GM19455 (cell line): ENCODE results near the gene SCNN1A.

ENCODE experiments used
- ATAC-seq: cut with Tn5 transposase; IDR thresholded peaks from one replicate; pipeline ENCODE4 v1.9.1; 2021; ENCODE audit not compliant: unreplicated experiment

Gene SCNN1A

DNA sequence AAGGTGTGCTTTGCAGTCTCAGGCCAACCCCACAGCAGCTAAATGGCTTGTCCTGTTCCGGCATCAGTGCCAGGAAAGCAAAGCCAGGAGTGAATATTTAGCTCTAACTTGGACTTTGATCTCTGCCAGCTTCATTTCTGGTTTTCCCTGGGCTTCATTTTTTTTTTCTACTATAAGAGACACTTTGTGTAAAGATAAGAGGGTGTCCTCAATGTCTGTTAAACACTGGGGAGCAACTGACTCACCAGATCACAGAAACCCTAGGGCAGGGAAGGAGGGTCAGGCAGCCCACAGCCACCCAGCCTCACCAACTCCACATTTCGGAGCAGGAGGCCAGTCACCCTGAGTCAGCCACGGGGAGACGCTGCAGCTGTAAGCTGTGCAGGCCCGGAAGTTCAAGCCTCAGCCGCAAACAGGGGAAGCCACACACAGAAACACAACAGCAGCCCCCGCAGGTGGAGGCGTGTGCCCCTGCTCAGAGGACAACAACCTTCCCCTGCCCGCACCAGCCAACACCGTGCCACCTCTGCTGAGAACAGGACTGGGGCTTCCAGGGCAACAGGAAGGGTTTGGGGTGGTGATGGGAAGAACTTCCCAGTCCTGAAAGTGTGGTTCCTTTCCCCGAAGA, 39.8 kb downstream of the SCNN1A start:
- no peak for ATAC-seq

DNA sequence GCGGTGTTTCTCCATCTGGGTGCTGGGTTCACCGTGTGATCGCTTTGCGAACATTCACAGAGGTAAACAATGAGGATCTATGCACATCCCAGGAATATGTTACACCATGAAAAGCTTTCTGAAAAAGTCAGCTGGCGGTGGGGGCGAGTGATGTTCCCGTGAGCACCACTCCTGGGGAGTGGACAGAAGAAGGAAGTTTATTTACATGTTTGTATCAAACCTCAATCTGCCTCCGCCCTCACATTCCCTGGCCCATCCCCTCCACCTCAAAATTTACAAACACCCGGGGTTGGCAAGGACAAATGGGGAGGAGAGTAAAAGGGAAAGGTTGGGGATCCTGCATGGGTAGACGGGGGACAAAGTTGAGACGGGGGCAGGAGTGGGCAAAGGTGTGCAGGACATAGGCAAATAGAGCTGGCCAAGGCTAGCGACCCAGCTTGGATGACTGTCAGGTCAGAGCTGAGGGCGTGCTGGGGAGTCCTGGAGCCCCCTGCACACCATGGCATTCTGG, 40.4 kb downstream of the SCNN1A start:
- ATAC-seq: no peak

DNA sequence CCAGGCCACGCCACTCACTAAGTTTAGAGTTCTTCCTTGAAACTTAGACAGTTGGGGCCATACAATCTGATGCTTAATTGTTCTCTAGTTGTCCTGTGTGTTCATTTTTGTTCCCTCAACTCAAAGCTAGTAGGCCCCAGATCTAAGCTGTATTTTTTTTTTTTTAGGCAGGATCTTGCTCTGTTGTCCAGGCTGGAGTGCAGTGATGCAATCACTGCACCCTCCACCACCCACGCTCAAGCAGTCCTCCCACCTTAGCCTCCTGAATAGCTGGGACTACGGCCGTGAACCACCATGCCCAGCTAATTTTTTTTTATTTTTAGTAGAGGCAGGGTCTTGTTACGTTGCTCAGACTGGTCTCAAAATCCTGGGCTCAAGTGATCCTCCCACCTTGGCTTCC, 41.0 kb downstream of the SCNN1A start:
- no peak for ATAC-seq

DNA sequence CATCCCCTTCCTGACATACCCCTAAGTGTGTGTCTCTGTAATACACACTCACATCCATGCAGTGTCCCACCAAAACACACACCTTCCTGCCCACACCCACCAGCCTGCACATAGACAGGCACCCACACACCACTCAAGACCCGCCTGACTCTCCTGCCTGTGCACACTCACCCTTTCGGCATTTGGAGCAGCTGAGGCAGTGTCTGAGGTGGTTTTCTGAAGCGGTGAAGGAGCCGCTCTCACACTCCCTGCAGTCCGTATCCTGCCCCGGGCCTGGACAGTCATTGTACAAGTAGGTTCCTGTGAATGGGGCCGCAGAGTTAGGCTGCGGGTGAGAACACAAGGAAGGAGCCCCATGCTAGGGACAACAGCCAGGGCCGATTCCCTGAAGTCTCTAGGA, 41.8 kb downstream of the SCNN1A start:
- no peak for ATAC-seq

DNA sequence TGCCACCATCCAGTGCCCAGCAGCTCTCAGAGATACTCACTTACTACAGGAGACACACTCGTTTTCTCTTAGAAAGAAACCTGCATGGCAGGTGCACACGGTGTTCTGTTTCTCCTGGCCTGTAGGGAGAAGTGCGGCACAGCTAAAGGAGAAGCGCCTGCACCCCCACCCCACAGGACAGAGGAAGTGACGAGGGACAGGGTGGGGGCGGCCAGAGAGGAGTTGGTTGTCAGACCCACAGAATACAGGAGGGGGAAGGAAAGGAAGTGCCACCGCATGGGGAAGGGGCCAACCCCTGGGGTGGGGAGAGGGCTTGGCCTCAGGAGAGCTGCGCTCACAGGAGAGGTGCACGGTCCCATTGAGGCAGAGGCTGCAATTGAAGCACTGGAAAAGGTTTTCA, 42.3 kb downstream of the SCNN1A start:
- ATAC-seq: no peak

DNA sequence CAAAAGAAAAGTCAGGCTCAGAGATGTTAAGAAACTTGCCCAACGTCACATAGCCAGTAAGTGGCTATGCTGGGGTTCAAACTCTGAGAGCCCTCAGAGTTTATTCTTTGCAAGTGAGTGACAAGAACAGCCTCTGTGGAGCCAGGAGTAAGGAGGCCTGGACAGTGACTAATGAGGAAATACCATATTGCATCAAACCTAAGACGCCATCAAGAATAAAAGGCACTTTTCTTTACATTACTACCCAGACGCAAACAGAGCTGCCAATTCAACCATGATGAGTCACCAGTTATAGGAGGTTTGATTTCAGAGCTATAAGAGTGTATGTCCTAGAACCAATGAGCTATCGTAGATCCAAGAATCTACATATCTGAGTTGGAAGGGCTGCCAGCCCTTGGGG, 42.9 kb downstream of the SCNN1A start:
- no peak for ATAC-seq

DNA sequence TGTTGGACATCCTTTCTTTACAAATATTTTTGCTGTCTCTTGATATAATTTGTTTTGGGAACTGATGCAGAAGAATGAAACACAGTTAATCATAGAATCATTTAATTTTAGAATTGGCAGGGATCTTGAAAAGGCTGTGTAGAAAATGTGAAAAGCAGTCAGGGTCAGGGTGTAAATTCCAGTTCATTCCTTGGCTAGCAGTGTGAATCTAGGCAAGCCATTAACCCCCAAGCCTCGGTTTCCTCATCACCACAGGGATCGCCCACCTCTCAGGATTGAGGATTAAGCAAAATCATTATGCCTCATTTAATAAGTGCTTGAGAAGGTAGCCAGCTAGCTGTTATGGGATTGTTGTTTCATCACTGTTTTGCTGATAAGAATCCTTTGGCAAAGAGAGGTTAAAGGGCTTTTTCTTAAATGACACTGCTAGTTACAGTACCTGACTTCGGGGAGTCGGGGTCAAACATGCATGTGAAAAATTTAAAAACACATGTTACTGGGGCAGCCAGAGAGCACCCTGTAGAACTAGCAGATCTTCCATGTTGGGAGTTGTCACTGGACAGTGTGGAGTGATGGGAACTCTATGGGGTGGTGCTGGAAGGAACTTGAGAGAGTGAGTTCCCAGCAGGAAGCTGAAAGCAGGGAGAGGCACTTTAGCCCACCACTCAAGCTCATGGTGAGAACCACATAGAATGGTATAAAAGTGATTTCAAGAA, 44.2 kb downstream of the SCNN1A start:
- ATAC-seq: no peak

DNA sequence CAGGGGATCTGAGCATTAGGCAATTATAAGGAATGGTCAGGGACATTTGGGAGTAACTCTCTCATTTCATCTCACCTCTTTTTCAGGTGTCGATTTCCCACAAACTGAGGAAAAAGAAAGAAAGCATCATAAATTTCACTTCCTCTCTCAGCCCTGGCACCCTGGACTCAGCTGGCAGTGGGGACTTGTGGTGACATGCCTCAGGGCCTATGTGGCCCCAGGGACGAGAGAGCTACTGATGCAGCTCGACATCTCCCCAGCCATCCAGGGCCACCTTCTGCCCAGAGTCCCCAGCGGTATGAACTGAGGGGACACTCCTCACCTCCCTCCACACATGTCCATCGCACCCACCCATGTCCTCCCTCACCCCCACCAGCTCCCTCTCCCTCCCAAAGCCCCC, 45.2 kb downstream of the SCNN1A start:
- ATAC-seq: no peak

DNA sequence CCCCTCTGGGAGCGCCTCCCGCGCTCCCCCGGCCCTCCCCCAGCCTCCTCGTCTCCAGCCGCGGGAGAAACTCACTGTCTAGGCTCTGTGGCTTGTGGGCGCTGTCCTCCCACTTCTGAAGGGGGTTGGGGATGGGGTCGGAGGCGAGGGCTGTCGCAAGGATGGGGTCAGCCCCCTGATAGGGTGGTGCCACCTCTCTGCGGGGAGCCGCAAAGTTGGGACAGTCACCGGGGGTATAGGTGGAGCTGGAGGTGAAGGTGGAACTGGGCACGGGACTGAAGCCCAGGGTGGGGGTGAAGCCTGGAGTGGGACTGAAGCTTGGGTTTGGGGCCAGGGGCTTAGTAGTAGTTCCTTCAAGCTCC, 45.7 kb downstream of the SCNN1A start:
- ATAC-seq: no peak

DNA sequence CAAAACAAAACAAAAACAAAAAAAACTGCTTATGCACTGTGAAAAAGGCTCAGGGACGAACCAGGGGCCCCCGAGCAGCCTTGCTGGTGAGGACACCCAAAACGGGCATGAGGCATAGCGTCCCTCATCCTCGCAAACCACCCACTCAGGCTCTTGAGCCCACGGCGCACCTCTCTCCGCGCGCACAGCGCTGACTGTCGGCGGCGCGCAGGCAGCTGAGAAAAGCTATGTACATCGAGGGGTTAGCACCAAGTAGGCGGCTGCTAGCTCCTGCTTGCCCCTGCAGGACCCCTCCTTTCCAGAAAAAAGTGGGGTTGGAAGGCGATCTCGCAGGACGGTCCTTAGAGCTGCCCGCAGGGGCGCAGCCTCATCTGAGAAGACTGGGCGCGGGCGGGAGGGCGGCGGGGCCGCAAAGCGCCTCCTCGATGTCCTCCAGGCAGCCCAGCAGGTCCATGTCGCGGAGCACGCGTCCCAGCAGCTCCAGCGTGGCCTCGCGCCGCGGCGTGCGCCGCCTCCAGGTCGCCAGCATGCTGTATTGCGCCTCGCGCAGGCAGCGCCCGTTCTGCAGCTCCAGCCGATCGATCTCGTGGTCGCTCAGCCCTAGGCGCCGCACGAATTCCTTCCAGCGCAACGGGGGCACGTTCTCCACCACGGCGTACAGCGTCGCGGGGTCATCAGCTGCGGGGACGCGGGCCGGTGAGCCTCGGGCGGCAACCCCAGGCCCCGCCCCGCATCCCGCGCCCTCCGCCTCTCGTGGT, 46.2 kb downstream of the SCNN1A start:
- no peak for ATAC-seq

DNA sequence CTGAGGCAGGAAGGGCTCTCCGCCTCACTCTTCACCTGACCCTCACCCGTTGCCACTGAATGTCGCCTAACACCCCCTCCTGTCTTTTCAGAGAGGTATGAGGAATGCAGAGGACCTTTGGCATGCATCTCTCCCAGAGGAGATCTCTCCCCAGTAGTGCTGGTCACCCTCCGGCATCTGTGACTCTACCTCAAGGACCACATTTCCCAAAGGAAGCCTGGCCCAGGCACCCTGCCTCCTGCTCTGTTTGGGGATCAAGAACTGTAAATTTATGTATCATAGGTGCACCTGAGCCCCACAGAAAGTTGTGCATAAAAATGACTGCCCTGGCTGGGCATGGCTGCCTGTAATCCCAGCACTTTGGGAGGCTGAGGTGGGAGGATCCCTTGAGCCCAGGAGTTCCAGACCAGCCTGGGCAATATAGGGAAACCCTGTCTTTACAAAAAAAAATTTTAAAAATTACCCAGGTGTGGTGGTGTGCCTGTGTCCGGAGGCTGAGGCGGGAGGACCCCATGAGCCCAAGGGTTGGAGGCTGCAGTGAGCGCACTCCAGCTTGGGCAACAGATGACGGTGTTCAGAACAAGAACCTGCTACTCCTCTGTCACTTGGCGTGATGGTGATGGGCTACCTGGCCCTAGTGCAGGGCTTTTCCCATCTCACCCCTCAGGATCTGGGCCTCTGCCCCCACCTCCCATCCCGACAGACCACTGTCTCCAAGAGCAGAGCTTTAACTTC, 47.2 kb downstream of the SCNN1A start:
- no peak for ATAC-seq

DNA sequence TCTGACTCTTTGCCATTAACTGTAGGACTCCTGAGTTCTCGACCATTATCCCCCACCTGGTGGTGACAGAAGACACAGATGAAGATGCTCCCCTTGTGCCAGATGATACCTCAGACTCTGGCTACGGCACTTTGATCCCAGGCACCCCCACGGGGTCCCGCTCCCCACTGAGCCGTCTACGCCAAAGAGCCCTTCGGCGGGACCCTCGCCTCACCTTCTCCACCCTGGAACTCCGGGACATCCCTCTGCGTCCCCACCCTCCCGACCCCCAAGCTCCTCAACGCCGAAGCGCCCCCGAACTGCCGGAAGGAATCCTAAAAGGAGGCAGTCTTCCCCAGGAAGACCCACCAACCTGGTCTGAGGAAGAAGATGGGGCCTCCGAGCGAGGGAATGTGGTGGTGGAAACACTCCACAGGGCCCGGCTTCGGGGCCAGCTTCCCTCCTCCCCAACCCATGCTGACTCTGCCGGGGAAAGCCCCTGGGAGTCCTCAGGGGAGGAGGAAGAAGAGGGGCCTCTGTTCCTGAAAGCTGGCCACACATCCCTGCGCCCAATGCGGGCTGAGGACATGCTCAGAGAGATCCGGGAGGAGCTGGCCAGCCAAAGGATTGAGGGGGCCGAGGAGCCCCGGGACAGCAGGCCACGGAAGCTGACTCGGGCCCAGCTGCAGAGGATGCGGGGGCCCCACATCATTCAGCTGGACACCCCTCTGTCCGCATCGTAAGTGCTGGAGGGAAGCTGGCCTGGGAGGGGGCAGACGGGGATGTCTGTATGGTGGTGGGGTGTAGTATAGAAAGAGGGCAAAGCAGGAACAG, 47.9 kb downstream of the SCNN1A start:
- no peak for ATAC-seq

DNA sequence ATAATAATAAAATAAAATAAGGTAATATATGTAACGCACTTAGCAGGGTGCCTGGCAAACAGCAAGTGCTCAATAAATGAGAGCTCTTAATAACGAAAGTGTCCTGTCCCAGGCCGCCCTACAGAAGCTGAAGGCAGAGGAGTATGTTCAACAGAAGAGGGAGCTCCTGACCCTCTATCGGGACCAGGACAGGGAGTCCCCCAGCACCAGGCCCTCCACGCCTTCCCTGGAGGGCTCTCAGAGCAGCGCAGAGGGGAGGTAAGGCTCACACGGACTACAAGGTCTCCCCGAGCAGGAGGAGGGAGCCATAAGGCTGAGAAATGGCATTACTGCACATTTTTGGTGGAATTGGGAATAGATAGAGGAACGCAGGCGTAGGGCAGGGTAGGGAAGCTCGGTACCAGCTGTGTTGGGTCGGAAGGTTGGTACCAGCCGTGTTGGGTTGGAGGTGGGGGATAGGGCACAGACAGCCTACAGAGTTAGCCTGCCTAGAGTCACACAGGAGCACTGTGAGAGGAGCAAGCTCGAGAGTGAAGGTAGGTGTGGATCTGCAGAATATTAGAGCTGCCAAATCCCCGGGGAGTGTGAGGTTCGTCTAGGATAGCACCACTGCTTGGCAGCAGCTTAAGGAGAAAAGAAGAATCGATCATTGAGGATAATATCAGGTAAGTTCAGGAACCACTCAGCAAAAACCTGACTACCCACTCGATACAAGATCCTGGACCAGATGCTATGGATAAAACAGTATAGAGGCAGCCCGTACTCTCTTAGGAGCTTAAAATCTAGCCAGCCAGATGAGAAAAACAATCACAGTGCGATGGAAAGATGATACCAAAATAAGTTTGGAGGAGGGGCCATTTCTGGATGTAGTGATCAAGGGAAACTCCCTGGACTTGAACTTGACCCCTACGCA, 48.8 kb downstream of the SCNN1A start:
- no peak for ATAC-seq

DNA sequence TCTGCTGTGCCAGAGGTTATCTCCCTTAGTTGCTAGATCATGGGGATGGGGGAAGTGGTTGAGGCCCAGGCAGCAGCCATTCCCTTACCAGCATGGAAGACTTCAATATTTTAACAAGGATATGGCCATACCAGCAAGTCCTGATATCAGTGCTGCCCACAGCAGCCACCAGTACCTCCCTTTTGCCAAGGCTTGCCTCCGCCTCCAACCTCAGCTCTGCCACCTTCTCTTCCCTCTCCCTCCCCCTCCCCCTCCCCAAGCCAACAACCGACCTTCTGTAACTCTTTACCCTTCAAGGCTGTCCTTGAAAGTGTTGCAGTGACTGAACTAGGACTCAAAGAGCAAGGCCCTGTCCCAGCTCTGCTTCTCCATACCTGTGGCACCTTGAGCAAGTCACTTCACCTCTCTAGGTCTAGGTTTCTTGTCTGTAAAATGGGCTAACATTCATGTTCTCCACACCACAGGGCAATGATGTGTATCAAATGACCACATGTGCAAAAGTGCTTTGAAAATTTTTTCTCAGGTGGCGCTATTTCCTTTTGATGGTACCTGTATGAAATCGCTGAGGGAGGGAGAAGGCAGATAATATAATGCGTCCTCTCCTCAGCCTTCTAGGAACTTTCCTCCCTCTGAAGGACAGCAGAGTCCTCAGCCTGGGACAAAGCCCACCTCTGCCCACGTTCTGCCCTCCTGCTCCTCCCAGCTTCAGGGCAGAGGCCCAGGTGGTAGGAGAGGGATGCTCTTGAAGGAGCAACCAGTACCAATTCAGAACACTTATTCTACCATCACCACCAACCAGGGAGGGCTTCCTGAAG, 50.2 kb downstream of the SCNN1A start:
- ATAC-seq: no peak

DNA sequence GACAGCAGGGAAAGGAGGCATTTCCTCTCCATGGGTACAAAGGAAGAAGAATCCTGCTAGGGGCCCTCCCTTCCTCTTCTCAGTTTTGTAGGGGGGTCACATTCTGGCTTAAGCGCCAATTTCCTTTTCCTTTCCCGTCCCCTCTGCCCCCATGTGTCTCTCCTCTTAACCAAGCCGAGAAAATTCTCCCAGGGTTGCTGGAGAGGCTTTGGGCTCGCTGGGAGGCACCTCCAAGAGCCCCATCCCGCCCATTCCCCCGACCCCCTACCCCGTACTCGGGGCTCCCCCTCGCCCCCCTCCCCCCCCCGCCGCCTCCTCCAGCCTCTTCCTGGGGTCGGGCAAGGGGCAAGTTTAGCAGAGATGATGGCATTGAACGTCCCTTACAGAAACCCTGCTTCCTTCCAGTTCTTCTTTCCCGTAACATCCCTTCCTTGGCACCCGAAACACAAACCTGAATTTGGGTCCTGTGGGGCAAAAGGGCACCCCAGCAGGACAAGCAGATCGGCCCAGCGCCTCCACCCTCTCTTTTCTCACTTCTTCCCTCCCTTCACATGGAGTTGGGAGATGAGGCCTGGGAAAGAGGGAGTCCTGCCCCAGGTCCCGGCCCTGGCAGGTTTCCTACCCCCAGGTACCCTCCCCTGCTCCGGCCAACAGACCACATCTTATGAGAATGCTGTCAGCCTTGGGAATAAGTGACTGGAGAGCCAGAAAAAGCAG, 51.2 kb downstream of the SCNN1A start:
- ATAC-seq: no peak

DNA sequence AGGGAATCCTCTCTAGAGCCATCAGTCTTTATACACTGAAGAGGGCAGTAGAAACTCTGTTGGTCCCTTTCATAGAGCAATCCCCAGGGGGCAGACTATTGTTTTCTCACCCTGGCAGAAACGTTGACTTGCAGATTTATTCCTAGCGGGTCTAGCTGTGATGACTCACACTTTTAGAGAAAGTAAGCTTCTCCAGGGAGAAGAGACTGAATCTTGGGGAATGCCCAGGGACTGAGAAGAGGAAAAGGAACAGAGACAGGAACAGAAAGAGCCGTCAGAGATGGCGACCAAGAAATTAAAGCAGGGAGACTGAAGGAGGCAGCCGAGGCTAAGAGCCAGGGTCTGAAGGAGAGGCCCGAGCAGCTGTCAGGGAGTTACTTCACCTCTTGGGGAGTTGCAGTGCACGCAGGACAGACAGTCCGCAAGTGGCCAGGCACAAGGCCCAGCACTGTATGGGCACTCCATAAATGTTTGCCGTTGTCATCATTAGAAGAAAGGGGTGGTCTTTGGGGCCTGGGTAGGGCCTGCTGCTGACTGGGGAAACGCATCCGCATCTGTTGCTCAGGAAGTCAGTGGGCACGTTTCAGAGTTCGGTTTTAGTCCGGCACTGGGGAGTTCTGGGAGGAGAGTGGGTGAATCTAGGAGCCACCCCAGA, 51.9 kb downstream of the SCNN1A start:
- ATAC-seq: peak; percentile 44

DNA sequence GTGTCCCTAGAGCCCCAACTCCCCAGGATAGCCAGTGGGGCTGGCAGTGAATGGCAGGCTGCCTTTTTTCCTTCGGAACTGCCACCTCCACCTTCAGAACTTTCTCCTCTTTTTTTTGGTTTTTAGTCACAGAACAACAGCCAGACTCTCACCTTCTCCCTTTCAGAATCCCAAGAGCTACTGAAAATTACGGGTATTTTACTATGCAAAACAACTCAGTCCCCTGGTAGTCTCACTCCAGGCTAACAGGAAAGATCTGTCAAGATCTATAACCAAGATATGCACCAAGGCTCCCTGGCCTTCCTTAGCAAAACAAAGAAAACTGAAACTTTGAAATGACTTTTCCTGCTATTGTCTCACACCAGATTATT, 52.4 kb downstream of the SCNN1A start:
- ATAC-seq: no peak

DNA sequence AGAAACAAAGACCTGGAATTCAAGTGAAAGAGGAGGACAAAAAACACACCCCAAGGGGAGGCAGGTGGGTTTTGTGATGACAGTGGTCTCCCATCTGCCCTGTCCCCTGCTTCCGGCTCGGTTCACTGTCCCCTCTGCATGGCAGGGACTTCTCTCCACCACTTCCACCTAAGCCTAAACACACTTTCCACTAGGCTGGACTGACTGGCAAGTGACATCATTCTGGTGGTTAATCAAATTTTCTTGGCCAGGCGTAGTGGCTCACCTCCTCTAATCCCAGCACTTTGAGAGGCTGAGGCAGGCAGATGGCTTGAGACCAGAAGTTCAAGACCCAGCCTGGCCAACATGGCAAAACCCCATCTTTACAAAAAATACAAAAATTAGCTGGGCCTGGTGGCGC, 53.0 kb downstream of the SCNN1A start:
- ATAC-seq: no peak
